ENCODE measurements around the gene GPR137.

The GPR137 gene

DNA sequence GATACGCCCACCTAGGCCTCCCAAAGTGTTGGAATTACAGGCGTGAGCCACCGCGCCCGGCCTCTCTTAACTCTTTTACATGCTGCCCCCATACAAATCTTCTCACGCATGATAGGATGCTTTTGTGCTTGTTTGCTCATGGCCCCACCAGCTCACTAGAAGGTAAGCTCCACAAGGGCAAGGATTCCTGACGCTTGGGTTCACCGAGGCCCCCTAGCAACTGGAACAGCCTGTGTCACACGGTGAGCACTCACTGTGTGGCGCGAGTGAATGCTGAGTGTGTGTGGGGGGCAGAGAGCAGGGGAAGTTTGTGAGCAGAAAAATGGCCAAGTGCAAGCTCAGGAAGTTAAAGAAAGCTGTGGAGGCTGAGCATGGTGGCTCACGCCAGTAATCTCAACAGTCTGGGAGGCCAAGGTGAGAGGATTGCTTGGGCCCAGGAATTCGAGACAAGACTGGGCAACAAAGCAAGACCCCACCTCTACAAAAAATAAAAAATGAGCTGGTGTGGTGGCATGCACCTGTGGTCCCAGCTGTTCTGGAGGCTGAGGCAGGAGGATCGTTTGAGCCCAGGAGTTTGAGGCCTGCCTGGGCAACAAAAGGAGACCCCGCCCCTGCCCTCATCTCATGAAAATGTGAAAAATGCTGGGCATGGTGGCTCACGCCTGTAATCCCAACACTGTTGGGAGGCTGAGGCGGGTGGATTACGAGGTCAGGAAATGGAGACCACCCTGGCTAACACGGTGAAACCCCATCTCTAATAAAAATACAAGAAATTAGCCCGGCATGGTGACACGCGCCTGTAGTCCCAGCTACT is 3.5 kb upstream of the GPR137 start:
- FAIRE-seq, result no peak

DNA sequence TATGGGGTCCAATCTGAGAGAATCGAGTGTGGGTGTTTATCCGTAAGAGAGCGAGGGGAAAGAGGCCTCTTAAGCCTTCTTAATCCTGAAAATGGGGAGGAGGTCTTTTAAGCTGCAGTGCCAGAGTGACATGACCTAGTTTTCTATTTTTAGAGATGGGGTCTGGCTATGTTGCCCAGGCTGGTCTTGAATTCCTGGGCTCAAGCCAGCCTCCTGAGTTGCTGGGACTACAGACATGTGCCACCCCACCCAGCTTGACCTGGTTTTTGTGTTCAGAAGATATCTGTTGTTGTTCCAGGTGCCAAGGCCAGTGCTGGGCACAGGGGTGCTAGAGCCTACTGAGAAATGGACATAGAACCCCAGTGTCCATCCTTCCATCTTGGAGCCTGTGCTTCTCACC is 2.6 kb upstream of the GPR137 start:
- FAIRE-seq, result no peak
- no peak for DNase-seq (ENCODE audit: extremely low spot score, insufficient read length, low read depth)

More for the DNA sequence above, 3.5 kb upstream of the GPR137 start:
- DNase-seq (ENCODE audit: extremely low spot score, insufficient read length, low read depth), result no peak

DNA sequence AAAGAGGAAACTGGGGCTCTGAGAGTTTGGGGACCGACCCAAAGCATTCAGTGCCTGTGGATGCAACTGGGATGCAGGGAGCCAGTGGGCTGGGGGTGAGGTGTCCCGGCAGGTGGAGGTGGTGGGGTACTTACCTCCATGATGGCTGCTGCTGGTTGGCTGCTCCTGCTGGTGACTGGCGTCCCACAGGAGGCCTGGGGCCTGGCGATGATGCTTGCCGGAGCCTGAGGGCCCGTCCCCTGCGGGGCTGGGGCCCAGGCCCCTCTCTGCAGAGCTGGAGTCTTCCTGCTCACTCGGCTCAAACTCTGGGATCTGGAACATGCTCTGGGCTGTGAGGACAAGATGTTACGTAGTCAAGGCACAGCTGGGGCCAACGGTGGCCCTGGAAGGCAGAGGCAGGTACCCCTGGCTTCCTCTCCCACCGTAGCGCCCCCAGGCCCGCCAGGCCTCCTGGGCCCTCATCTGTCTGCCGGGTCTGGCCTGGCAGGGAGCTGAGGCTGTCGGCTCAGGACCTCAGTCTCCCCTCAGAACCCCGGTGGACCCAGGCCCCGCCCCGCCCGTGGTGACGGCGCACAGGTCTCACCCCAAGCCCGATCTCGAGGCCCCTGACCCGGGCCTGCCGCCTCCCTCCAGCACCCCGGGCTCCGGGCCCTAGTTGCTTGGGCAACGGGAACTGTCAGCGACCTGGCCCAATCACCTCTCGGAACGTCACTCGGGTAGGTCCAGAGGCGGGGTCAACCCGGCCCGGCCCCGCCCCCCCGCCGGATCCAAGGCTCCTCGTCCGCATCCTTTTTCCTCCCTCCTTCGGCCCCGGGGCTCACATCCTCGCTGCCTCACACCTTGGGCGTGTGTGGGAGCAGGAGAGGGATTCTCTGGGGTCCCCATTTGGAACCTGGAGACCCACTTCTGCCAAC is 1.3 kb upstream of the GPR137 start, which contains the start of gene BAD:
Gene BAD, minus strand, starts transcription at position 618 of the 914 bp plus-strand sequence. Its CDS starts 297 bp downstream, at position 321.
- DNase-seq (ENCODE audit: extremely low spot score, insufficient read length, low read depth) (peak; percentile 96), FAIRE-seq (peak; percentile 94)

DNA sequence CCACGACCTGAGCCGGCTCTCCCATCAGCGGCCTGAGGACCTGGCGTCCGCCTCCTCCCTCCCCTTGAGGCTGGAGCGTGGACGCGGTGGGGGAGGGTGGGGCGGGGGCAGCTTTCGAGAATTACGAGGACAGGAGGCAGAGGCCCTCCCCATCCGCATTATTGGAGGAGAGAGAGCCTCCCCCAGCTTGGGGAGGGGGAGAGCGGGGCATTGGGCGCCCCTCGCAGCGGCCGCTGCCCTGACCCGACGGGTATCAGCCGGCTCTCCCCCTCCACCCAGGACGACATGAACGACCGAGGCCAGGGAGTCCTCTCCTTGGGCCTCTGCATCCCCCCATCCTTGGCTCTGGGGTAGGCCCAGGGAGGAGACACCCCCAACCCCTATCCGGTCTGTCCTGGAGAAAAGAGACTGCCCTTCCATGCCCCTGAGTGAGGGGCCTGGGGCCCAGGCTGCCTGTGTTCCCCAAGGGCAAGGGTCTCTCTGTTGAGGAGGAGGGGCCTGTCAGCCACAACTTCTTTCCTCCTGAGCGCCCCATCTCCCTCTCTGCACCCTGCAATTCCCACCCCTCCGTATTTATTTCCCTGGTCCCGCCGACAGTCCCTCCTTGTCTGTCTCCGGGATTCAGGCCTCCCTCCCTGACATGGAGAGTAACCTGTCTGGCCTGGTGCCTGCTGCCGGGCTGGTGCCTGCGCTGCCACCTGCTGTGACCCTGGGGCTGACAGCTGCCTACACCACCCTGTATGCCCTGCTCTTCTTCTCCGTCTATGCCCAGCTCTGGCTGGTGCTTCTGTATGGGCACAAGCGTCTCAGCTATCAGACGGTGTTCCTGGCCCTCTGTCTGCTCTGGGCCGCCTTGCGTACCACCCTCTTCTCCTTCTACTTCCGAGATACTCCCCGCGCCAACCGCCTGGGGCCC is 495 bp downstream of the GPR137 start:
- no peak for DNase-seq (ENCODE audit: extremely low spot score, insufficient read length, low read depth)
- no peak for FAIRE-seq

DNA sequence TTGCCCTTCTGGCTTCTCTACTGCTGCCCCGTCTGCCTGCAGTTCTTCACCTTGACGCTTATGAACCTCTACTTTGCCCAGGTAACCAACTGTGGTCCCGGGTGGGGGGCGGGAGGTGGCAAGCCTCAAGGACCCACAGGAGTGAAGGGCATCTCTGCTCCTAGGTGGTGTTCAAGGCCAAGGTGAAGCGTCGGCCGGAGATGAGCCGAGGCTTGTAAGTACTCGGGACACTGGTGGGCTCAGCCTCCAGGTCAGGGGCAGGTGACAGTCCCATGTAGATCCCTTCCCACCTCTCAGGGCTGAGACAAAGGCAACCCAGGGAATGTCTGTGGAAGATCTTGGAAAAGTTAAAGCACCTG is 1.1 kb downstream of the GPR137 start:
- no peak for FAIRE-seq
- DNase-seq (ENCODE audit: extremely low spot score, insufficient read length, low read depth), result no peak

DNA sequence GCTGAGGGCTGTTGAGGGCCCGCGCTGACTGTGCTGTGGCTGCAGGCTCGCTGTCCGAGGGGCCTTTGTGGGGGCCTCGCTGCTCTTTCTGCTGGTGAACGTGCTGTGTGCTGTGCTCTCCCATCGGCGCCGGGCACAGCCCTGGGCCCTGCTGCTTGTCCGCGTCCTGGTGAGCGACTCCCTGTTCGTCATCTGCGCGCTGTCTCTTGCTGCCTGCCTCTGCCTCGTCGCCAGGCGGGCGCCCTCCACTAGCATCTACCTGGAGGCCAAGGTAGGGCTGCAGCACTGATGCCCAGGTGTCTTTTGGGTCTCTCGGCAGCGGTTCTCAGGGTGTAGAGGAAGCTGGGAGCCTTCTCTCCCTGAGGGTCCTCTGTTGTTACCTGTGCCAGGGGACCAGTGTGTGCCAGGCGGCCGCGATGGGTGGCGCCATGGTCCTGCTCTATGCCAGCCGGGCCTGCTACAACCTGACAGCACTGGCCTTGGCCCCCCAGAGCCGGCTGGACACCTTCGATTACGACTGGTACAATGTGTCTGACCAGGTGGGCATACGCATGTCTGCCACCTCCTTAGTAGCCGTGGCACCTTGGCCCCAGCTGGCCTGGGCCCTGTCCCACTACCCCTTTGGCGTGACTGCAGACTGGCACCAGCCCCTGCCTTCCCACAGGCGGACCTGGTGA is 2.2 kb downstream of the GPR137 start:
- FAIRE-seq, result no peak

DNA sequence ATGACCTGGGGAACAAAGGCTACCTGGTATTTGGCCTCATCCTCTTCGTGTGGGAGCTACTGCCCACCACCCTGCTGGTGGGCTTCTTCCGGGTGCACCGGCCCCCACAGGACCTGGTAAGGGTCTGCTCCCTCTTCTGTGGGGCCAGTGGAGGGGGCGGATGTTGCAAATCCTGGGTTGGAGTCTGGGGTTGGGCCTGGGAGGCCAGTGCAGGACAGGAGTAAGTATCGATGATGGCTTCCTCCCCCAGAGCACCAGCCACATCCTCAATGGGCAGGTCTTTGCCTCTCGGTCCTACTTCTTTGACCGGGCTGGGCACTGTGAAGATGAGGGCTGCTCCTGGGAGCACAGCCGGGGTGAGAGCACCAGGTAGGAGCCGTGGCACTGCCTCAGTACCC is 2.7 kb downstream of the GPR137 start:
- FAIRE-seq (no peak), DNase-seq (ENCODE audit: extremely low spot score, insufficient read length, low read depth) (no peak)

More for the DNA sequence above, 2.2 kb downstream of the GPR137 start:
- DNase-seq (ENCODE audit: extremely low spot score, insufficient read length, low read depth), result no peak

DNA sequence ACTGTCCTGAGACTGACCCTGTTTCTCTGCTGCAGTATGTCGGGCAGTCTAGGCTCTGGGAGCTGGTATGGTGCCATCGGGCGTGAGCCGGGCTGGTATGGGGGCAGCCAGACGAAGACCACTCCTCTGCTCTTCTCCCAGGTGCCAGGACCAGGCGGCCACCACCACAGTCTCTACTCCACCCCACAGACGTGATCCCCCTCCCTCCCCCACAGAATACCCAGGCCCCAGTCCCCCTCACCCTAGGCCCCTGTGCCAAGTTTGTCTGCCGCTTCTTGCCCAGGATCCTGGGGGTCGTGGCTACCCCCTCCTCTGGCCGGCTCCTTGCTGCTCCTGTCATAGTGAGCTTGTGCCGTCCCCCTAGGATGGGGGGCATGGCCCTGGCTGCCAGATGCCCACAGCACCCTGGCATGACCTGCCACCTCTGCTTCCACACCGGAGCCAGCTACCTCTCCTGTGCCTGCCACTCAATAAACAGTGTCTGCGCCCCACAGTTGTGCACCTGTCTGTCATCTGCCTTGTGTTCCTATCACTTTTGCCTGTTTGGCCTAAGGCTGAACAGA is 3.4 kb downstream of the GPR137 start:
- DNase-seq (ENCODE audit: extremely low spot score, insufficient read length, low read depth), result no peak
- FAIRE-seq, result no peak

DNA sequence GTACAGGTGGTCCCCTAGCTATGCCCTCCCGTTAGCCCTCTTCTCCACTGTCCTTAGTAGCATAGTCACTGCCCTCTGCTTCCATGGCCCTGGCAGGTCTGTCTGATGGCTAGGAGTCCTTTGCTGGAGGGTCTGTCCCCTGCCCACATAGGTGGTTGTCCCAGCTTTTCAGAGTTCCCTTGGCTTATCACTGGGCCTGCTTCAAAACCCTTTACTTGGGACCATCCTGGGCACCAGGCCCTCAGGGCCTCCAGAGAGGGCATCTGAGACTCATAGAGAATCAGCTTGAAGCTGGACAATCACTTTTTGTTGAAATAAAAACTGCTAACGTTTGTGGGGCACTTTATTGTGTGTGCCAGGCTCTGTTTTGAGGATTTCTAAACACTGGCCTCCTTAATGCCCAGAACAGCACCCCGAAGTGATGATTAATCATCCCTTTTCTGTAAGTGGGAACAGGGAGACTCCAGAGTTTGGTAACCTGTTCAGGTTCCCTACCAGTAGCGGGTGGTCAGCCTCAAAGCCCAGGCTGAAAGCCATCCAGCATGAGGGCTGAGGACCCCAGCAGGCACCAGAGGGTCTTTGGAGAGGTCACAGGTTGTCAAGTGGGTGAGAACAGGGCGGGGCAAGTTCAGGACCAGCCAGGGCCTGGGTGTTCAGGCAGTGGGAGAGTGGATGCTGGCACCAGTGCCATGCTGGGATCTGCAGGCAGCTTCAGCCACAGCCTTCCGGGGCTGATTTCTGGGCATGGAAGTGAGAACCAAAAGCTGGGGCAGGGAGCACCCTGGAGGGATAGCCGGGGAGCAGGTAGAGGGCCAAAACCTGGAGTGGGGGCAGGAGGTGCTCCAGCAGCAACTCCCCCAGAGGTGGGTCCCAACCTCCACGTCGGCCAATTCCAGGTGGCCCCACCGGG is 5.0 kb downstream of the GPR137 start:
- DNase-seq (ENCODE audit: extremely low spot score, insufficient read length, low read depth) (no peak), FAIRE-seq (no peak)

DNA sequence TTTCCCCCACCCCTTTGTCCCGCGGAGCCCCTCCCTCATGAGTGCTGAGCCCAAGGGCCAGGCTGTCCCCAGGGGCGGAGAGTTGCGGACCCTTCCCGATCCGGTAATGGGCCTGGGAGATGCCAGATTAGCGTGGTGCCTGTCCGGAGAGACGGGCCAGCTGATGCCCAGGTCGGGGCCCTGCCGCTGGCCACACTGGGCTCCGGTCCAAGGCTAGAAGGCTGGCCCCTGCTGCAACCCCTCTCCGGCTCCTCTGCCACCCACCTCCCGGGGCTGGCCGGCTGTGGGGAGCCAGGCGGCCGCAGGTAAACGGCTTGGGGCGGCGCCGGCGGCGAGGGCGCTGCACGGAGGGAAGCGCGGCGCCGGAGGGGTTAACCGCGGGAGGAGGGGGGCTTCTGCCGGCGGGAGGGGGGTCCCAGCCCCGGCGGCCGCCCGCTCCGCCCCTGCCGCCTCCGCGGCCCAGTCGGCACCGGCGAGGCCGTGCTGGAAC is 5.7 kb downstream of the GPR137 start, which contains the start of gene KCNK4:
Gene KCNK4, plus strand, starts transcription at position 41 of the 490 bp plus-strand sequence. CDS start 1,717 bp downstream, outside the sequence.
- FAIRE-seq (no peak), DNase-seq (ENCODE audit: extremely low spot score, insufficient read length, low read depth) (no peak)

DNA sequence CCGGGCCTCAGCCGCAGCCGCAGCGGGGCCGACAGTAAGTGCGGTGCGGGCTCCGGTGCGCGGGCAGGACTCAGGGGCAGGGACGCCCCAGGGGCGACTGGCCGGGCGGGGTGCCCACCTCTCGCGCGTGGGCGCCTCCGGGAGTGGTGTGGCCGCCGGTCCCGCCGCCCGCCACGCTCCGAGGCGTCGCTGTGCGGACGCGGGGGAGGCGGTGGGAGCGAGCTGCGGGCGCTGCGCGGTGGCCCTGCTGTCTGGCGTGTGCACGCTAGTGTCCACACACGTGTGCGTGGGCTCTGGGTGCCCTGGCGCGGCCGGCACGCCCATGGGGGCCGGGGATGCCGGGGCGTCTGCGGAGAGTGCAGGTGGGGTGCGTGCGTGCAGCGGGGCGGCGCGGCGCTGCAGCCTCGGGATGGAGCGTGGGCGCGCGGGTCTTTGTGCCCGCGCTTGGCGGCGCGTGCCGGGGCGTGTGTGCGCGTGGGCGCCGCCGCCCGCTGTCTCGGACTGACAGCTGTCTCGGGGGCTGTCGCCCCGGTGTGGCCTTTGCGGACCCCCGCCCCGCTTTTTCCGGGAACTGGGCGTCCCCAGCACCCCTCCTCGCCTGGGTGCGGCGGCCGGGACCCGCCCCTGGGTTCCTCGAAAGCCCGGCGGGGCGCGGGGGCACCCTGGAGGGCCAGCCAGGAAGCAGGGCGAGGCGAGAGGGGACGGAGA is 6.3 kb downstream of the GPR137 start:
- DNase-seq (ENCODE audit: extremely low spot score, insufficient read length, low read depth), result no peak
- no peak for FAIRE-seq

DNA sequence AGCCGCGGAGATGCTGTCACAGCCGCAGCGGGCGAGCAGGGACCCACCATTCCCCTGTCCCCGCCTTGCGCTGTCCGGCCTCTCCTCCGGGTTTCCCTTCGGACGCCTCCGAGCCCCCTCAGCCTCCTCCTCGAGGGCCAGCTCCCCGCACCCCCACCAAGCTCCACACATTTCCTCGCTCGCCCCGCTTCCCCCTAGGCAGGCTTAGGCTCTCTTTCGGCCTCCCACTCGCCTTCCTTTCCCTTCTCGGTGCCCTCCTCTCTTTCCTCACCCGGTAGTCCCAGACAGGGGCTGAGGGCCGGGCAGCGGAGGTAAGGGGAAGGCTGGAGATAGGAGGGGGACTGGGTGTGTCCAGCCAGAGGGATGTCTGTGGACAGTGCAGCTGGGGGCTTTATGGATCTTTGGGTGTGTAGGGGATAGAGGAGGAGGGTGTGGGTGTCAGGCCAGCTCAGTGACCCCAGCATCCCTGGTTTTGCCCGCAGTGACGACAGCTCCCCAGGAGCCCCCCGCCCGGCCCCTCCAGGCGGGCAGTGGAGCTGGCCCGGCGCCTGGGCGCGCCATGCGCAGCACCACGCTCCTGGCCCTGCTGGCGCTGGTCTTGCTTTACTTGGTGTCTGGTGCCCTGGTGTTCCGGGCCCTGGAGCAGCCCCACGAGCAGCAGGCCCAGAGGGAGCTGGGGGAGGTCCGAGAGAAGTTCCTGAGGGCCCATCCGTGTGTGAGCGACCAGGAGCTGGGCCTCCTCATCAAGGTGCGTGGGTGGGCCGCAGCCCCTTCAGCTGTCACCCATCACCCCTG is 7.0 kb downstream of the GPR137 start:
- DNase-seq (ENCODE audit: extremely low spot score, insufficient read length, low read depth), result no peak
- FAIRE-seq, result no peak

DNA sequence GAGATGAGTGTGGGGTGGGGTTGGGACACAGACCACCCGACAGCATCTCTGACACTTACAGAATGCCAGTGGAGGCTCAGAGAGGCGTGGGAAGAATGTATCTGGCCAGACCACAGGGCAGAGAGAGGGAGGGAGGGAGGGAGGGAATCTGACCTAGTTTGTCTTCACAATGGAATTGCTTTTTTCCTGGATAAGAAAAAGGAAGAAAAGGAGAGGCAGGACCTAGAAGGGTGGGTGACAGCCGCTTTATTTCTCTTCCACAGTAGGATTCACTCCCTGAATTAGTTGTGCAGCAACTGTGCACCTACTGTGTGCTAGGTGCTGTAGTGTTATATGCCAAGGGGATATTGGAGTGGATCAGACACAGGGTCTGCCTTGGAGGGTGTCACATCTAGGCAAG is 9.1 kb downstream of the GPR137 start:
- DNase-seq (ENCODE audit: extremely low spot score, insufficient read length, low read depth), result no peak
- FAIRE-seq, result no peak

DNA sequence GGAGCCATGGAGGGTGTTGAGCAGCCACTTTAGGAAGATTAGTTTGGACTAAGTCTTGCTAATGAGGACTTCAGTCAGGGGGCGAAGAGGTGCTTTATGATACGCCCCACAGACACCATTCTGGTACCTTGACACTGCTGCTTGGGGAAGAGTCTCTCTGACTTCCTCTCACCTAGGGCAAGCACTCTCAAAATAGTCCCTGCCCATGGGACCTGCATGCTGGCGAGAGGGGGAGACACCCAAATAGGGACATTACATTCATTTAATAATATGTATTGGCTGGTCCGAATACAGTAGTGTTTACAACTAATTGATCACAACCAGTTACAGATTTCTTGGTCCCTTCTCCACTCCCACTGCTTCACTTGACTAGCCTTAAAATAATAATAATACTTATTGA is 10.1 kb downstream of the GPR137 start:
- FAIRE-seq (no peak), DNase-seq (ENCODE audit: extremely low spot score, insufficient read length, low read depth) (no peak)

DNA sequence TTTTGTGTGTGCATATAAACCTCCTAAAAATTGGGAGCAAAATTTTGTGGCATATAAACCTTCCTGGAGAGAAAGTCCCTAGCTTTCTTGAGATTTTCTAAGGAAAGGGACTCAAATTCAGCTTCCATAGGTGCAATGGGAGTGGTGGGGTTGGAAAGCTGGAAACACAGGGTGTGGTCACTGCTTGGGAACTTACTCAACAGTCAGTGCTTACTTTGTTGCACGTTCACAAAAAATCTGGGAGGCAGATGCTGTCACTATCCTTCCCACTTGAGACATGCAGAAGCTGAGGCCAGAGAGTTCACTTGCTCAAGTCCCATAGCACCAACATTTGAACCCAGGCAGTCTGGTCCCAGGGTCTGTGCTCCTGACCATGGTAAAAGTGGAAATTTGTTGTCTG is 10.6 kb downstream of the GPR137 start:
- DNase-seq (ENCODE audit: extremely low spot score, insufficient read length, low read depth) (no peak), FAIRE-seq (no peak)

DNA sequence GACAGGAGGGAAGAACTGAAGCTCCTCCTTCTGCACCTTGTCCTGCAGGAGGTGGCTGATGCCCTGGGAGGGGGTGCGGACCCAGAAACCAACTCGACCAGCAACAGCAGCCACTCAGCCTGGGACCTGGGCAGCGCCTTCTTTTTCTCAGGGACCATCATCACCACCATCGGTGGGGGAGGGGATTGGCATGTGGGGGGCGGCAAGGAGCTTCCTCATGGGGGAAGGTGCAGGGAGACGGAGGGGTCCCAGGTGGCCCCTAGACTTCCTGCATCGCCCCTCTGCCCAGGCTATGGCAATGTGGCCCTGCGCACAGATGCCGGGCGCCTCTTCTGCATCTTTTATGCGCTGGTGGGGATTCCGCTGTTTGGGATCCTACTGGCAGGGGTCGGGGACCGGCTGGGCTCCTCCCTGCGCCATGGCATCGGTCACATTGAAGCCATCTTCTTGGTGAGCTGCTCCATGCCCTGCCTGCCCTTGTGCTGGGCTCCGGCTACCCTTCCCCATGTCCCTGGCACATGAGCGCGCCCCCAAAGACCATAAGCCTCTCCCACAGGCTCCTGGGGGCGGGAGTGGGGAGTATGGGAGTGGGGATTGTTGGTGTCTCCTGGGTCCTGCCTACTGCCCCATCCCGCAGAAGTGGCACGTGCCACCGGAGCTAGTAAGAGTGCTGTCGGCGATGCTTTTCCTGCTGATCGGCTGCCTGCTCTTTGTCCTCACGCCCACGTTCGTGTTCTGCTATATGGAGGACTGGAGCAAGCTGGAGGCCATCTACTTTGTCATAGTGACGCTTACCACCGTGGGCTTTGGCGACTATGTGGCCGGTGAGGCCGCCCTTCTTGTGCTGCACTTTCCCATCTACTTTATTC is 11.4 kb downstream of the GPR137 start:
- DNase-seq (ENCODE audit: extremely low spot score, insufficient read length, low read depth), result no peak

More for the DNA sequence above, 11.4 kb downstream of the GPR137 start:
- no peak for FAIRE-seq

Measured in GM18507 (cell line).